Left ventricle myocardium inferior (tissue), 1 donor: ENCODE data around the gene HDAC5. TPM values are rescaled to one million over a fixed set of nuclear protein-coding genes. Genes with fewer than 3 reads are reported as not detected.
"Not testable (repeated sequence)": the region's sequence is repeated elsewhere in the genome, so short reads cannot be mapped to it uniquely, and the experiment has no call there.

ENCODE experiments used
- DNase-seq: peaks from one replicate; pipeline ENCODE4 v3.0.0-alpha.2; 2020
- H3K27ac ChIP-seq: fragments of 200-600 bp; replicated peaks from 2 replicates; pipeline ENCODE4 v1.8.0; 2021
- H3K27me3 ChIP-seq: fragments of 200-600 bp; 2 replicates; pipeline ENCODE4 v1.8.0; 2021; ENCODE audit warnings: low read depth
- H3K36me3 ChIP-seq: fragments of 200-600 bp; 2 replicates; pipeline ENCODE4 v1.8.0; 2021
- H3K4me1 ChIP-seq: fragments of 200-600 bp; 2 replicates; pipeline ENCODE4 v1.8.0; 2021
- H3K4me3 ChIP-seq: fragments of 200-600 bp; 2 replicates; pipeline ENCODE4 v1.8.0; 2021; ENCODE audit warnings: mild to moderate bottlenecking, moderate library complexity
- H3K9me3 ChIP-seq: fragments of 200-600 bp; replicated peaks from 2 replicates; pipeline ENCODE4 v1.8.0; 2021
- CTCF ChIP-seq: fragments of 200-600 bp; IDR thresholded peaks from 2 replicates; pipeline ENCODE4 v1.8.0; 2021; ENCODE audit warnings: antibody characterized with exemption, mild to moderate bottlenecking, borderline replicate concordance
- intact Hi-C: fragments of 100-400 bp; cut with micrococcal nuclease; formaldehyde crosslinking; loops from one replicate; pipeline ENCODE4 v1.11.0; 2022
- total RNA-seq: library from RNA; stranded (reverse); fragmentation: NEBNext Ultra II Directional; extraction: Animal tissue kit (Norgen Biotek cat#: 25700); gene quantifications from one replicate; pipeline ENCODE4 v1.2.1, GENCODE V29; 2021
- donor health status: DM: no; HTN: yes; CAD: no; lungs with severe emphysema.

Gene HDAC5
- total RNA-seq, 1 donor from 2014 or later = 62.6 TPM

- Histone ChIP-seq H3K9me3 (no peaks in the 10 kb centered on the region), H3K36me3 (no peaks in the 10 kb centered on the region), H3K27me3 (no peaks in the 10 kb centered on the region), H3K4me3 (no peak overlapping the region), H3K4me1 (peaks cover 14% of the 10 kb centered on the region), H3K27ac (no peak overlapping the region)
- TF ChIP-seq CTCF = no peak
- intact Hi-C loops = no loop called here
- DNase-seq = no peak
Measured at GRCh38 chr17:44164476-44164875, 41.0 kb upstream of the HDAC5 start.

GRCh38 chr17:44159519-44160210, 36.2 kb upstream of the HDAC5 start:
- Histone ChIP-seq H3K4me1 (no peaks in the 10 kb centered on the region), H3K27me3 (no peaks in the 10 kb centered on the region), H3K36me3 (no peaks in the 10 kb centered on the region), H3K27ac (no peak overlapping the region), H3K4me3 (no peak overlapping the region), H3K9me3 (no peaks in the 10 kb centered on the region)
- no peak for TF ChIP-seq CTCF
- intact Hi-C loops = no loop called here
- DNase-seq = no peak

GRCh38 chr17:44155488-44155887, 32.0 kb upstream of the HDAC5 start:
- Histone ChIP-seq H3K36me3 (no peaks in the 10 kb centered on the region), H3K4me3 (no peak overlapping the region), H3K27me3 (no peaks in the 10 kb centered on the region), H3K4me1 (no peaks in the 10 kb centered on the region), H3K27ac (no peak overlapping the region), H3K9me3 (no peaks in the 10 kb centered on the region)
- TF ChIP-seq CTCF = no peak
- DNase-seq = no peak
- intact Hi-C loops = no loop called here

GRCh38 chr17:44152875-44153274, 29.4 kb upstream of the HDAC5 start:
- intact Hi-C loops = no loop called here
- TF ChIP-seq CTCF = no peak
- H3K4me3 ChIP-seq = no peak overlapping the region

GRCh38 chr17:44149750-44150329, 26.4 kb upstream of the HDAC5 start:
- H3K27me3 ChIP-seq = no peaks in the 10 kb centered on the region
- no peak overlapping the region for H3K27ac ChIP-seq
- no peak overlapping the region for H3K4me3 ChIP-seq
- H3K9me3 ChIP-seq = no peaks in the 10 kb centered on the region
- H3K4me1 ChIP-seq = peaks cover 36% of the 10 kb centered on the region
- intact Hi-C loops = no loop called here
- H3K36me3 ChIP-seq = no peaks in the 10 kb centered on the region
- no peak for DNase-seq
- TF ChIP-seq CTCF = no peak

More at GRCh38 chr17:44152875-44153274, 29.4 kb upstream of the HDAC5 start:
- Histone ChIP-seq H3K36me3 (no peaks in the 10 kb centered on the region), H3K27me3 (no peaks in the 10 kb centered on the region), H3K9me3 (no peaks in the 10 kb centered on the region), H3K4me1 (peaks cover 9% of the 10 kb centered on the region), H3K27ac (no peak overlapping the region)
- DNase-seq = no peak

DNA sequence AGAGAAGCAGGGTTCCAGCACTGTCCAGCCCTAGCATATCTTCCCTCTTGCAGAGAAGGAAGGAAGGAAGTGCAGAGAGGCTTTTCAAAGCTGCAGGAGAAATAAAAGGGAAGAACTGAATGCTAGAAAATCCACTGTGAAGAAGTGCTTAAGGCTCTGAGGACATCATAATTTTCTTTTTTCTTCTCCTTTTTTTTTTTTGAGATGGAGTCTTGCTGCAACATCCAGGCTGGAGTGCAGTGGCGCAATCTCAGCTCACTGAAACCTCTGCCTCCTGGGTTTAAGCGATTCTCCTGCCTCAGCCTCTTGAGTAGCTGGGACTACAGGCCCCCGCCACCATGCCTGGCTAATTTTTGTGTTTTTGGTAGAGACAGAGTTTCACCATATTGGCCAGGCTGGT, 25.6 kb upstream of the HDAC5 start:
- DNase-seq, intact Hi-C loops, H3K27me3 ChIP-seq, H3K36me3 ChIP-seq, H3K9me3 ChIP-seq, H3K27ac ChIP-seq, H3K4me3 ChIP-seq: not testable (repeated sequence)
- peaks cover 42% of the 10 kb centered on the region for H3K4me1 ChIP-seq
